T1000 (cell line): ENCODE measurements around the gene TMEM150C.
"Not testable (repeated sequence)": the region's sequence is repeated elsewhere in the genome, so short reads cannot be mapped to it uniquely, and the experiment has no call there.

ENCODE experiments used
- DNase-seq: peaks from one replicate; lab custom pipeline; 2025; ENCODE audit warnings: mixed read lengths; lab: John Stamatoyannopoulos, UW

TMEM150C gene

DNA sequence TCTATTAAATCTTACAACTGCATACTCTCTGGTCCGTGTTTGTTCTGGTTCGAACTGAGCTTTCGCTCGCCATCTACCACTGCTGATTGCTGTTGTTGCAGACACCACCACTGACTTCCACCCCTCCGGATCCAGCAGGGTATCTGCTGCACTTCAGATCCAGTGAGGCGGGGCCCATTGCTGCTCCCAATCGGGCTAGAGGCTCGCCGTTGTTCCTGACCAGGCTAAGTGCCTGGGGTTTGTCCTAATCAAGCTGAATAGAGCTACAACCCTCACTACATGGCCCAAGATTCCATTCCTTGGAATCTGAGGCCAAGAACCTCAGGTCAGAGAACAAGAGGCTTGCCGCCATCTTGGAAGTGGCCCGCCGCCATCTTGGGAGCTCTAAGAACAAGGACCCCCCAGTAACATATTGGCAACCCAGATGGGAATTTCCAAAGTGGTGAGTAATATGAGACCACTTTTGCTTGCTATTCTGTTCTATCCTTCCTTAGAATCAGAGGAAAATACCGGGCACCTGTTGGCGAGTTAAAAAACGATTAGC lies 88.1 kb downstream of the TMEM150C start:
- no peak for DNase-seq

DNA sequence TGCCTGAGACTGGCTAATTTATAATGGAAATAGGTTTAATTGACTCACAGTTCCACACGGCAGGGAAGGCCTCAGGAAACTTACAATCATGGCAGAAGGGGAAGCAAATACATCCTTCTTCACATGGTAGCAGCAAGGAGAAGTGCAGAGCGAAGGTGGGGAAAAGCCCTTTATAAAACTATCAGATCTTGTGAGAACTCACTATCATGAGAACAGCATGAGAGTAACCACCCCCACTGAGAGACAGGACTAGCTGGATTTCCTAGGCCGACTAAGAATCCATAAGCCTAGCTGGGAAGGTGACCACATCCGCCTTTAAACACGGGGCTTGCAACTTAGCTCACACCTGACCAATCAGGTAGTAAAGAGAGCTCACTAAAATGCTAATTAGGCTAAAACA lies 88.7 kb downstream of the TMEM150C start:
- not testable (repeated sequence) for DNase-seq

DNA sequence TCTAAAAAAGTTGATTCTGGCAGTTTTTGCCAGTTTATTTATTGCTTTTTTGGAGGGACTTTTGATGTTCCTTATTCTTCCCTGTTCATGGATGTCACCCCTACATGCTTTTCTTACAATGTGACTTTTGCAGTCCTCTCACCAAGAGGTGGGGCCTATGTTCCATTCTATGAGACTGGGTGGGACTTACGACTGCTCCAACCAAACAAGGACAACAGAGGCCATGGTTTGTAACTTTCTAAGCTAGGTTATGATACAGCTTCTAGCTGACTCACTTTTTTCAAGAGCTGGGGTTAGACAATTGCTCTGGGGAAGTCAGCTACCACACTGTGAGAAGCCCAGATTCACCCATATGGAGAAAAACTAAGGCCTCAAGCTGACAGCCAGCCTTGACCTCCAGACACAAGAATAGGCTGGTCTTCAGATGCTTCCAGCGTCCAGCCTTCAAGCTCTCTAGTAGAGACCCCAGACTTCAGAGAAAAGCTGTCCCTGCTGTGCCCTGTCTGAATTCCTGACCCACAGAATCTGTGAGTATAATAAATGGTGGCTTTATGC lies 91.9 kb downstream of the TMEM150C start:
- no peak for DNase-seq

DNA sequence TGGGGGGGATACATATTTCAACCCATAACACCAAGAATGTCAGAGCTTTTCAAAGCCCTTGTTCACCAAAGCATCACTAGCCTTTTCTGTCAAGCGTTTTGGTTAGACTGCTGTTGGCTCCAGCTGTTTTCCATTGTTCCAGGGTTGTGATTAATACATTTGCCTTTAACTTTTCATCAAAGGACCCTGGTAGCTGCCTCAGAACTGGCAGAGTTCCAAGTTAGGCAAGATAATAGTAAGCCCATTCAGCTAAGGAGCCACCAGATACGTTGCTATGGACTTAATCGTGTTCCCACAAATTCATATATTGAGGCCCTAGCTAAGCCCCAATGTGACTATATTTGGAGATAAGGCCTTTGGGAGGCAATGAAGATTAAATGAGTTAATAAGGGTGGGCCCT lies 94.3 kb downstream of the TMEM150C start:
- no peak for DNase-seq

DNA sequence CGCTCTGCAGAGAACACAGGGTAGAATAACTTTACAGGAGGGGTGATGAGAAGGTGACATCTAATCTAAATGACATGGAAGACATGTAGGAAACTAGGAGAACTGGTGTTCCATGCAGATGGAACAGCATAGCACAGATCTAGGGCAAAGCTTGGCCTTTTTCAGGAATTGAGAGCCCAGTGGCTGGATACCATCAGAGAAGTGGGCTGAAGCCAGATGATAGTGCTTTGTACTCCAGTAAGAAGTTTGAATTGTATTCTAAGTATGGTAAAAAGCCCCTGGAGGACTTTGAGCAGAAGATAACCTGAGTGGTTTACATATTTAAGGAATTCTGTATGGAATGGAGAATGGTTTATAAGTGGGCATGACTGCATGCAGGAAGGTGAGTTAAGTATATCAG lies 98.6 kb downstream of the TMEM150C start:
- DNase-seq: no peak

DNA sequence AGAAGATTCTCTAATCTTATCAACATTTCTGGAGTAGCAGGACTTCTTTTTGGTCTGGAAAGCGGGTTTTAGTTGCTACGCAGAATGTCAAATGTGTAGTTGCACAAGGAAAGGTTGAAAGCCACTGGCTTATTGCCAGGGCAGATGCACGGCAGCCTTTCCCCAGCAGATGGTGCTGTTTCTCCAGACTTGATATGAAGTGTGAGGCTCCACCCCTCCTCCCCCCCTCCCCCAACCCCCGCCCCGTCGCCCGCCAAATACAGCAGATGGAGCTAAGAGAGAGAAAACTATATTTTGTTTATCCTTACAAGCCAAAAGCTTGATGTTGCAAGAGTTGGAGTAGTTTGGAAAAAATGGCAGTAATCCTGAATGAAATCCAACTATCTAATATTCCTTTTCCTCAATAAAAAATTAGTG lies 99.4 kb downstream of the TMEM150C start:
- peak; percentile 49 for DNase-seq

DNA sequence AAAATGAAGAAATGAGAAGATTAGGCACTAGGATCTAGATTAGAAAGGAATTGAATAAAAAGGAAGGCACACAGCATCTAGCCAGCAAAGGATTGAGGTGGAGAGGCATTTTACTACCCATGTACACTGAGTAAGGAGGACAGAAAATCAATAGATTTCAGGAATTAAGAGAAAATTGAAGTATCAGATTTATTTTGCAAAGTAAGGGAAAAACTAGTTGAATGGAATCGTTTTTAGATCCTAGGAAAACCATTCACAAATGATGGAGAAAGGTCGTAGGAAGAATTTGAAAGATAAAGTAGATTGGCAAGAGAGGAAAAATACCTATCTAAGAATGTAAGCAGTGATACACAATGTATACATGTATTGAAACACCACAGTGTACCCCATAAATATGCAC lies 100.1 kb downstream of the TMEM150C start:
- DNase-seq: no peak

DNA sequence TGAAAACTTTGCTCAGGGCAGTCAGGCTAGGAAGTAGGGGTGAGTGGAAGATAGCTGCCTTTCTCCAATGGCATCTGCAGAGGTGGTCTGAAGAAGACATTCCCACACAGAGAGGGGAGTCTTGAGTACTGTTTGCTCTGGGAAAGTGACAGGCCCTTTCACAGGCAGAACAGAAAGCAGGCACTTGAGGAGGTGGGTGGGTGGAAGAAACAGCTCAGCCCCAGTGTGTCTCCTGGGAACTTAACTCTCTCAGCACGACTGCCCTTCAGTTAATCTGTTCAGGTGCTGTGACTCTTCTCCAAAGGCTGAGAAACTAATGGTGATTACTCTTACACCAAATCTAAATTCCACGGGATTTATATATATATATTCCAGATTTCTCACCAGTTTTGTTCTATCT lies 103.1 kb downstream of the TMEM150C start:
- no peak for DNase-seq

DNA sequence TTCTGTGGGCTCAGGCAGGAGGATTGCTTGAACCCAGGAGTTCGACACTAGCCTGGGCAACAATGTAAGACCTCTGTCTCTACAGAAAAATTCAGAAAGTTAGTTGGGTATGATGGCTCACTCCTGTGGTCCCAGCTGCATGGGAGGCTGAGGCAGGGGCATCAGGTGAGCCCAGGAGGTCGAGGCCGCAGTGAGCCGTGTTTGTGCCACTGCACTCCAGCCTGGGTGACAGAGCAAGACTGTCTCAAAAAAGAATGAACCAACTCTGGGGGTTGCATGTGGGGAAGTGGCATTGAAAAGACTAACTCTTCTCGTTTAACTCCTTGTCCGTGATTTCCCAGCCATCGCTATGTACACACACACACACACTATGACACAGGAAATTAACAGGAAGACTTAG lies 104.5 kb downstream of the TMEM150C start:
- DNase-seq: no peak

DNA sequence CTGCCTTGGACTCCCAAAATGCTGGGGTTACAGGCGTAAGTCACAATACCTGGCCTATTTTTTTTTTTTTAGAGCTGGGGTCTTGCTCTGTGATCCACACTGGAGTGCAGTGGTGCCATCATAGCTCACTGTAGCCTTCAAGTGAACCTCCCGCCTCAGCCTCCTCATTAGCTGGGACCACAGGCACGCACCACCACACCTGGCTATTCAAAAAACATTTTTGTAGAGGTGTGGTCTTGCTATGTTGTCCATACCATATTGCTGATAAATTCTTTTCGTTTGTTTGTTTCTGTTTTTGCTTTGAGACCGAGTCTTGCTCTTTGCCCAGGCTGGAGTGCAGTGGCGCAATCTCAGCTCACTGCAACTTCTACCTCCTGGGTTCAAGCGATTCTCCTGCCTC lies 109.8 kb downstream of the TMEM150C start:
- DNase-seq: no peak

DNA sequence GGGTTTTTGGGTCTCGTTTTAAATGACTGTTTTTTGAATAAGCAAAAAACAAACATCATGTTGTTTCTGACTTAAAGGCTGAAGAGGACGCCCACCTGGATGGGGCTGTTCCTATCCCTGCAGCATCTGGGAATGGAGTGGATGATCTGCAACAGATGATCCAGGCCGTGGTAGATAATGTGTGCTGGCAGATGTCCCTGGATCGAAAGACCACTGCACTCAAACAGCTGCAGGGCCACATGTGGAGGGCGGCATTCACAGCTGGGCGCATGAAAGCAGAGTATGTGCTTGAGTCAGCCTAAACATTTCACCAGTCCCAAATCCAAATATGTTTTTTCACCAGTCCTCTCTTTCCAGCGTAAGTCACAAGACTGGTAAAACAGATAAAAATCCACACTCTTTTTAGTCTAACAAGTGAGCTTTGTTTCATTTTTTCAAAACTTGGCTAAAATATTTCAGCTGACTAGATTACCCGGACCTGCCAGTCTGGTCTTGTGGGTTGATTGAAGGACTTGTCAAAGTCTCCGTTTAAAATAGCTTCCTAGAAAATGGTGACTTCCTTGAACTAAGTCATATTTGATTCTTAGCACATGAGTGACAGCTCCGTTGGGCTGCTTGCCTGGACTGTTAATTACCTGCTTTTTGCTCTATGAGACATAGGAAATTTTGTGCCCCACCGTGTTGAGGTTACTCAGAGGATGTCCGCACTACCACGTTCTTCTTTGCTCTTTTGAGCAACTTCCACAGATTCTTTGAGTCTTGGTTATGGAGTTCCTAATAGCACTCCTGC lies 110.6 kb downstream of the TMEM150C start:
- DNase-seq: no peak

DNA sequence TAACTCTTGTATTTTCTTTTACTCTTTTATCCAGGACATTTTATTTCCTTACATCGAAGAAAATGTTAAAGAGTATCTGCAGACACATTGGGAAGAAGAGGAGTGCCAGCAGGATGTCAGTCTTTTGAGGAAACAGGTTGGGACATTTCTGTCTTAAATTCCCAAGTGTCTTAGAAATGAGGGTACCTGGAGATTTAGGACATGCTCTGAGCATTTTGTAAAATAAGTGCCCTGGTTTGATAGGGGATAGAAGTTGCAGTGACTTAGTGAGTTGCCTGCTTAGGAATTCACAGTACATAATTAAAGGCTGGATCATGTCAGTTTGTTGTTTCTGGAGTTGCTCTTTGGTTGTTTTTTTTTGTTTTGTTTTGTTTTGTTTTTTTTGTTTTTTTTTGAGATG lies 113.9 kb downstream of the TMEM150C start:
- DNase-seq: no peak

DNA sequence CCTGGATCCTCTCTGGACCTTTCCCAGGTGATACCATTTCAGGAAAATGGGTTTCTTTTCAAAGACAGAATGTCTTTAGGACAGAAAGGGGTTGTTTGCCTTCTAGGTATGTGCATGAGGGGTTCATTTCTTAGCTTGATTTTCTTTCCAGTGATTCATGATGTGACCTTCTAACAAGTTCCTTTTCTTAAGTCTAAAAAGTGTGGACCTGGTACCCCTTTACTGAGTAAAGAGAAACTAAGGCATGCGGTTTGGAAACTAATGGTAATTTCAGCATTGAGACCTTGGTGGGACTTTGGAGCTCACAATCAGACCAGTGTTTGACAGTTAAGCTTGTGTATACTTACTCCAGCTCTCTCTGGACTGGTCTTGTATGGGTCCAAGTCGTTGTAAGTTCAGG lies 122.7 kb downstream of the TMEM150C start:
- no peak for DNase-seq

DNA sequence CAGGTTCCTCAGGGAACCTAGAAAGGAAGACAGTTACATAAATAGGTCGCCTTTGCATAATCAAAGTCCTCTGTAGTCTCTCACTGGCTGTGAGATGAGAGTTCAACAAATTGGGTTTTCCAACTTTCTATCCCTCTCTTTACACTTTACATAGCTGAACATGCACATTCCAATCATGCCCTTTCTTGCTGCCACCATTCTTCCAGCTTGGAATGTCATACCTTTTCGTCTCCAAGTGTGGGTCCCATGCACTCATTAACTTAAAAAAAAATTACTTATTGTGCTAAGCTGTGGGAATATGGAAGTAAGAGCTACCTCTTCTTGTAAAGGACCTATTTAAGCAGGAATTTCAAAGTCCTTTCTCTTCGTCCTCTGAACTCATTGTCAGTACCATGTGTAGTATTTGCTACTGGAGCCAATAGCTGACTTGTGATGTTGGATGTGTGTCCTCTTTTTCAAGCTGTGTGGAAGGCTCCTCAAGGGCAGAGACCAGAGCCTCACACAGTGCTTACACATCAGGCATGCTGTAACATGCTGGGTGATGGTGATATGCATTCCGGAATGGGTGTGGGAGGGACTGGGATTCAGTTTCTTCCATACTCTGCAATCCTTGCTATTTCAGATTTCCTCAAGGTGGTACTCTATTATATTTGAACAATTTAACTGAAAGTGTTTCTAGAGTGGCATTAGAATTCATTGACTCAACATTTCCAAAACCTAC lies 124.3 kb downstream of the TMEM150C start:
- no peak for DNase-seq

DNA sequence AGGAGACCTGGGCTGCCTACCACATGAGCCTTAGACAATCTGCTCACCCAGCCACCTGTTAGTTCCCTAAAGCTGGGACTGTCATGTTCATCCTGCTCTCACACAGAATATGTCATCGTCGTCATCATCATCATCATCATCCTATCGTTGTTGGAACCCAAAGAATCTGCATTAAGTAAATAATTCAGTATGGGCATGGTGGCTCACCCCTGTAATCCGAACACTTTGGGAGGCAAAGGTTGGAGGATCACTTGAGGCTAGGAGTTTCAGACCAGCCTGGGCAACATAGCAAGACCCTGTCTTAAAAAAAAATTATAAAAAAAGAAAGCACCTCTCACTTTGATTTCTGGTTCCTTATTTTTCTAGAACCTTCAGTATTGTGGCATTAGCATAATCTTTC lies 125.0 kb downstream of the TMEM150C start:
- DNase-seq: no peak

DNA sequence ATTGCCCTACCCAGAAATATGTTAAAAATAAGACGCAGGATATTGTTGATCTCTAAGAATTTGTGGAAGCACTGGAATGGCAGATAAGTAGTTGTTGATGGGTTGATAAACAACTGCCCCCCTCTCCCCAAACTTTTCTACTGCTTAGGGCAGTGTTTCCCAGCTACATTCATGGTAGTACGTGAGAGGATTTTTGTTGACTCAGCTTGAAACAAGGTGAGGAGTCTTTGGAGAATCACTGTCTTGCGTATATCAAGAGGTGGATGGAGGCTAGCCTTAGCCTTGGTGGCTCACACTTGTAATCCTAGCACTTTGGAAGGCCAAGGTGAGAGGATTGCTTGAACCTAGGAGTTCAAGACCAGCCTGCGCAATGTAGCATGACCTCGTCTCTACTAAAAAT lies 125.7 kb downstream of the TMEM150C start:
- no peak for DNase-seq

DNA sequence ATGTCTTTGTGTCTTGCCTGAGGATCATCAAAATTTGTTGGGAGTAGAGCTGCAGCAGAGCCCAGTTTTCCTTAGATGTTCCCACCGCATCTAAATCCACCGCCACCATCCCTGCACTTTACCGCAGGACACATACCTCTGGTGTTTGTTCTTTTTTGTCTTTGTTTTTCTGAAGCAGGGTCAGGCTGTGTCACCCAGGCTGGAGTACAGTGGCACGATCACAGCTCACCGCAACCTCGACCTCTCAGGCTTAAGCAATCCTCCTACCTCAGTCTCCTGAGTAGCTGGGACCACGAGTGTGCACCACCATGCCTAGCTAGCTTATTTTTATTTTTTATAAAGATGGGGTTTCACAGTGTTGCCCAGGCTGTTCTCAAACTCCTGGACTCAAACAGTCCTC lies 126.8 kb downstream of the TMEM150C start:
- DNase-seq: no peak

DNA sequence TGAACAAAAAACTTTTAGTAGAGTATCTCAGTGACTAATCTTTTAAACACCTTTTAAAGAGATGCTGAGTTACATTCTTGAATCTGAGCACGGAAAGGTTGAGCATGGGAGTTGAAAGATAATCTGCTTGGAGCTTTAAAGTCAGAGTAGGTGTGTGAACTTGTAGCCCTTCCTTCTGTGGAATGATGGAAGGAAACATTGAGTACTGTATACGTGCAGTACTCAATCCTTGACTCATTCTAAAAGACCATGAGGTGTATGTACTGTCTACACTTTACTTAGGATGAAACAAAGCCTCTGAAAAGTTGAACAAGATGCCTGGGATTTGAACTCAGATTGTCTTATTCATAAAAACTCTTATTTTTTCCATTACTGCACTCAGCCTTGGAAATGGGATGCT lies 128.0 kb downstream of the TMEM150C start:
- DNase-seq: no peak
